HUES64 (cell line): ENCODE results near the gene IKZF3.
"Not testable (repeated sequence)": the region's sequence is repeated elsewhere in the genome, so short reads cannot be mapped to it uniquely, and the experiment has no call there.

Source experiments
- H3K27ac ChIP-seq: 2 replicates; pipeline ENCODE4 v1.7.0; 2013; ENCODE audit warnings: low read depth, low read length, inconsistent platforms
- H3K27me3 ChIP-seq: 2 replicates; pipeline ENCODE4 v1.6.1; 2013; ENCODE audit warnings: mild to moderate bottlenecking, low read length; ENCODE audit not compliant: insufficient read depth
- H3K36me3 ChIP-seq: 2 replicates; pipeline ENCODE4 v1.6.1; 2013; ENCODE audit warnings: mild to moderate bottlenecking, low read length; ENCODE audit not compliant: insufficient read depth
- H3K4me1 ChIP-seq: 2 replicates; pipeline ENCODE4 v1.6.1; 2013; ENCODE audit warnings: mild to moderate bottlenecking, low read length, moderate library complexity; ENCODE audit not compliant: insufficient read depth
- H3K4me3 ChIP-seq: 2 replicates; pipeline ENCODE4 v1.5.1; 2013; ENCODE audit warnings: mild to moderate bottlenecking, low read length, moderate library complexity
- H3K9ac ChIP-seq: 2 replicates; pipeline ENCODE4 v1.6.1; 2013; ENCODE audit warnings: mild to moderate bottlenecking, low read depth, low read length
- H3K9me3 ChIP-seq: 2 replicates; pipeline ENCODE4 v1.6.1; 2013; ENCODE audit warnings: low read depth, low read length; ENCODE audit not compliant: insufficient read depth
- WGBS: fragments of 150-250, 120-280 bp; methylation state at CpG from one replicate; pipeline ENCODE4 v1.1.7; 2013; ENCODE audit warnings: missing lambda C conversion rate; 5-methylcytosine and 5-hydroxymethylcytosine counted together

IKZF3 gene

GRCh38 chr17:39752241-39752881 is 111.8 kb downstream of the IKZF3 start:
- peaks cover 13% of the 10 kb centered on the region for H3K4me1 ChIP-seq

GRCh38 chr17:39751637-39752036 is 112.5 kb downstream of the IKZF3 start:
- peaks cover 5% of the 10 kb centered on the region; the same call in 1 of the 2 replicates for H3K36me3 ChIP-seq
- peaks cover 13% of the 10 kb centered on the region for H3K4me1 ChIP-seq
- no peak overlapping the region for H3K9ac ChIP-seq
- H3K4me3 ChIP-seq, result no peak overlapping the region
- no peak overlapping the region for H3K27ac ChIP-seq
- H3K9me3 ChIP-seq, result no peaks in the 10 kb centered on the region
- 87% methylated on average over 10 of the region's 10 CpGs for WGBS
- H3K27me3 ChIP-seq, result peaks cover 12% of the 10 kb centered on the region

More at GRCh38 chr17:39752241-39752881, 111.8 kb downstream of the IKZF3 start:
- H3K9ac ChIP-seq, result no peak overlapping the region
- no peak overlapping the region for H3K27ac ChIP-seq
- peaks cover 20% of the 10 kb centered on the region for H3K27me3 ChIP-seq
- H3K9me3 ChIP-seq, result no peaks in the 10 kb centered on the region
- peaks cover under 1% of the 10 kb centered on the region; the same call in 1 of the 2 replicates for H3K36me3 ChIP-seq
- no peak overlapping the region for H3K4me3 ChIP-seq
- 68% methylated on average over 13 of the region's 13 CpGs for WGBS

GRCh38 chr17:39751016-39751543 is 113.0 kb downstream of the IKZF3 start:
- WGBS, result 84% methylated on average over 5 of the region's 5 CpGs
- Histone ChIP-seq H3K27me3 (peaks cover 11% of the 10 kb centered on the region), H3K27ac (no peak overlapping the region)

GRCh38 chr17:39750131-39751015 is 113.7 kb downstream of the IKZF3 start:
- peaks cover 17% of the 10 kb centered on the region for H3K36me3 ChIP-seq
- H3K4me3 ChIP-seq, result no peak overlapping the region

More at GRCh38 chr17:39751016-39751543, 113.0 kb downstream of the IKZF3 start:
- no peak overlapping the region for H3K4me3 ChIP-seq
- peaks cover 13% of the 10 kb centered on the region for H3K4me1 ChIP-seq
- H3K9me3 ChIP-seq, result no peaks in the 10 kb centered on the region
- peaks cover 10% of the 10 kb centered on the region for H3K36me3 ChIP-seq
- no peak overlapping the region for H3K9ac ChIP-seq

GRCh38 chr17:39748444-39749034 is 115.6 kb downstream of the IKZF3 start:
- WGBS, result 97% methylated on average over 8 of the region's 8 CpGs
- H3K4me1 ChIP-seq, H3K9ac ChIP-seq: not testable (repeated sequence)

More at GRCh38 chr17:39750131-39751015, 113.7 kb downstream of the IKZF3 start:
- Histone ChIP-seq H3K27ac (no peak overlapping the region), H3K9ac (no peak overlapping the region), H3K4me1 (peaks cover 8% of the 10 kb centered on the region), H3K27me3 (peaks cover 9% of the 10 kb centered on the region), H3K9me3 (no peaks in the 10 kb centered on the region)
- 81% methylated on average over 9 of the region's 9 CpGs for WGBS

GRCh38 chr17:39747745-39748144 is 116.4 kb downstream of the IKZF3 start:
- H3K4me3 ChIP-seq, result no peak overlapping the region
- H3K36me3 ChIP-seq, result peaks cover 43% of the 10 kb centered on the region
- H3K9ac ChIP-seq, result no peak overlapping the region
- WGBS, result 95% methylated on average over 4 of the region's 4 CpGs
- H3K27me3 ChIP-seq, result no peaks in the 10 kb centered on the region
- H3K27ac ChIP-seq, result no peak overlapping the region
- H3K4me1 ChIP-seq, result peaks cover 6% of the 10 kb centered on the region; the same call in 1 of the 2 replicates
- no peaks in the 10 kb centered on the region for H3K9me3 ChIP-seq

More at GRCh38 chr17:39748444-39749034, 115.6 kb downstream of the IKZF3 start:
- not testable (repeated sequence) for H3K4me3 ChIP-seq, H3K27ac ChIP-seq, H3K9me3 ChIP-seq, H3K27me3 ChIP-seq
- H3K36me3 ChIP-seq, result peaks cover 35% of the 10 kb centered on the region

GRCh38 chr17:39746145-39746461 is 118.0 kb downstream of the IKZF3 start:
- Histone ChIP-seq H3K4me3 (no peak overlapping the region), H3K9me3 (no peaks in the 10 kb centered on the region), H3K27me3 (no peaks in the 10 kb centered on the region), H3K4me1 (peaks cover 10% of the 10 kb centered on the region), H3K36me3 (peaks cover 52% of the 10 kb centered on the region), H3K9ac (no peak overlapping the region), H3K27ac (no peak overlapping the region)
- 94% methylated on average over 7 of the region's 7 CpGs for WGBS

GRCh38 chr17:39745335-39746144 is 118.6 kb downstream of the IKZF3 start:
- no peaks in the 10 kb centered on the region for H3K27me3 ChIP-seq
- WGBS, result 95% methylated on average over 23 of the region's 23 CpGs
- H3K4me3 ChIP-seq, result no peak overlapping the region
- peaks cover 15% of the 10 kb centered on the region for H3K4me1 ChIP-seq
- H3K9me3 ChIP-seq, result no peaks in the 10 kb centered on the region
- H3K27ac ChIP-seq, result no peak overlapping the region
- peaks cover 52% of the 10 kb centered on the region for H3K36me3 ChIP-seq
- H3K9ac ChIP-seq, result no peak overlapping the region

- Histone ChIP-seq H3K4me3 (no peak overlapping the region), H3K9me3 (no peaks in the 10 kb centered on the region), H3K27me3 (no peaks in the 10 kb centered on the region), H3K36me3 (peaks cover 52% of the 10 kb centered on the region), H3K4me1 (peaks cover 16% of the 10 kb centered on the region), H3K9ac (no peak overlapping the region), H3K27ac (no peak overlapping the region)
- WGBS, result 92% methylated on average over 8 of the region's 8 CpGs
Observed at GRCh38 chr17:39744836-39745215, 119.3 kb downstream of the IKZF3 start.

- Histone ChIP-seq H3K4me1 (peaks cover 16% of the 10 kb centered on the region), H3K27ac (no peak overlapping the region), H3K27me3 (no peaks in the 10 kb centered on the region), H3K36me3 (peaks cover 52% of the 10 kb centered on the region), H3K9me3 (no peaks in the 10 kb centered on the region), H3K9ac (no peak overlapping the region), H3K4me3 (no peak overlapping the region)
- WGBS, result 94% methylated on average over 16 of the region's 16 CpGs
Observed at GRCh38 chr17:39744075-39744835, 119.9 kb downstream of the IKZF3 start.
